HAP-1 (cell line): Measurements from ENCODE around the gene TNS3.

ENCODE experiments used
- DNase-seq, 2 experiments: peaks; one replicate each; pipeline ENCODE4 v3.0.0-alpha.2; 2016 to 2020; ENCODE audit warnings: low spot score in 2 of 2
- H3K27me3 ChIP-seq: fragments of 250-450 bp; sonication (Bioruptor Pico); 2 replicates; pipeline ENCODE4 v1.5.1; 2020; ENCODE audit warnings: low read depth, mild to moderate bottlenecking, moderate library complexity
- H3K36me3 ChIP-seq: fragments of 250-450 bp; sonication (Bioruptor Pico); replicated peaks from 2 replicates; pipeline ENCODE4 v1.5.1; 2020; ENCODE audit warnings: mild to moderate bottlenecking
- H3K4me1 ChIP-seq: fragments of 250-450 bp; sonication (Bioruptor Pico); 2 replicates; pipeline ENCODE4 v1.5.1; 2020; ENCODE audit warnings: mild to moderate bottlenecking
- H3K4me3 ChIP-seq: fragments of 250-450 bp; sonication (Bioruptor Pico); 2 replicates; pipeline ENCODE4 v1.5.1; 2020; ENCODE audit warnings: mild to moderate bottlenecking, moderate library complexity
- H3K9me3 ChIP-seq: fragments of 250-450 bp; sonication (Bioruptor Pico); 2 replicates; pipeline ENCODE4 v1.5.1; 2020; ENCODE audit warnings: mild to moderate bottlenecking, moderate library complexity
- in situ Hi-C: fragments of 300-500 bp; cut with MboI; formaldehyde crosslinking; loops from 3 replicates; pipeline ENCODE4 v1.14.3; 2020; ENCODE audit warnings: low sequenced_read_pairs, inconsistent platforms, mixed read lengths

Gene TNS3

DNA sequence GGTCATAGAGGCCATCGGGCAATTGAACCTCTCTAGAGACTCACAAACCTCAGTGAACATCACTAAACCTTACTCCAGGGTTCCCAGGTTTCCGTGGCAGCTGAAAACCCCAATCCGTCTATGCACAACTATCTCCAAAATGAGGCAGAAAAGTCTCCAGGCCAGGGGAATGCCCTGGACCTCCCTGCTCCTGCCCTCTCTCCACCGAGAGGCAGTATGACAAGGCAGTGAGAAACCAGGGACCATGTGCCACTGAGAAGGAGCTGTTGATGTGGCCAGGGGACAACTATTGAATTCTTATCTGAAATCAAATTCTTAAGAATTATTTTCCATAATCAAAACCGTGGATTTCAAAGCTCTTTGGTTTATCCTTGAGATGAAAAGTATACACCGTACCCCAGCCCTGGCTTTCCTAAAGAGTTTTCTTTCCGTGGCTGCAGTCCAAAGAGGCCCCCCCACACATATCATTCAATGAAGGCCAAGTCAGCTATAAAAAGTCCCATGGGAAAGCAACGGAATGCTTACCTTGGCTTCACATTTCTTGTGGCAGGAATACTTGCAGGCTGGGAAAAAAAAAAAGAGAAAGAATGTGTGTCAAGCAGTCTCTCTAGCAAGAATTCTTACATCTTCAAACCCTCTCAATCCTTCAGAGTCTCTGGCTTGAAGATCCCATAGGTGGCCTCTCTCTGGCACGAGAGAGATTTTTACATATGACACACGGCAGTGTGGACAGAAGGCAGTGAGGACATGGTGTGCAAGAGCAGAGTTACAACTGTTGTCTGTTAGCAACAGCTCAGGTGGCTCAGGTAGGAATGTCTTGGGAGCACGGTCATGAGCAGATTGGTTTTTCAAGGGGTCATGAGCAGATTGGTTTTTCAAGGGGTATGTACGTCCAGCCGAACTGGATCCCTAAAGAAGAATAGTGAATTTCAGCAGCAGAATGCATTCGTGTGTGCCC is 75.2 kb downstream of the TNS3 start:
- H3K4me1 ChIP-seq: no peaks in the 10 kb centered on the region
- no peaks in the 10 kb centered on the region for H3K27me3 ChIP-seq
- H3K36me3 ChIP-seq: peaks cover 15% of the 10 kb centered on the region
- no peaks in the 10 kb centered on the region for H3K9me3 ChIP-seq
- no peak overlapping the region for H3K4me3 ChIP-seq
- in situ Hi-C loops: no loop called here
- no peak for DNase-seq

DNA sequence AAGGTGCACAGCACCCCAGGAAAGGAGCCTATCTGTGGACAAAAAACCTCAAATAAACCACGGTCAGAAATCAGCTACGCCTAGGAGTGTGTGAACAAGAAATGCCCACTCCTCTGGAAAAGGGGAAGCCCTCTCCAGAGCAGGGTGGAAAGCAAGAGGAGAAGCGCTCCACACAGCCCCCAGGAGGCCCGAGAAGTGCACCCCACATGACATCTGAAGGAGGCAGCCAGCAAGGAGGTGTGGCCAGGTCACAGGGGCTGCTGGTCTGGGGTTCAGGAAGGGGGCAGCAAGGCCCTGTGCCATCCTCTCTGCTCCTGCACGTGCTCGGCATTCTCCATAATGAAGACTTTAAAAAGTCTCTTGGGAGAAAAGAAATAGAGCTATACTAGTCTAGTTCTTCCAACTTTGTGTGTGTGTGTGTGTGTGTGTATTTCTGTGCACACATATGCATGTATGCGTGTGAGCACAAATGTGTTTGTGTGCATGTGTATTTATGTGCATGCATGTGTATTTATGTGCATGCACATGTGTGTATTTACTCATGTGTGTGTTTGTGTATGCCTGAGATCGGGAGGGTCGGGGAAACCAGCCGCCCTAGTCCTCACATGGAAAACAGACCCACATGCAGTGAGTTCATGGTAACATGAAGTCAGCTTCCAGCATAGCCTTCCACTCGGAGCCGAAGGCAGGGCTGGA is 76.5 kb downstream of the TNS3 start:
- DNase-seq: no peak
- Histone ChIP-seq H3K27me3 (no peaks in the 10 kb centered on the region), H3K36me3 (peaks cover 15% of the 10 kb centered on the region), H3K4me3 (no peak overlapping the region), H3K9me3 (no peaks in the 10 kb centered on the region), H3K4me1 (no peaks in the 10 kb centered on the region)
- in situ Hi-C loops: no loop called here

GRCh38 chr7:47504551-47505311 is 77.2 kb downstream of the TNS3 start:
- H3K9me3 ChIP-seq: no peaks in the 10 kb centered on the region
- in situ Hi-C loops: no loop called here
- no peaks in the 10 kb centered on the region for H3K4me1 ChIP-seq
- H3K36me3 ChIP-seq: peaks cover 15% of the 10 kb centered on the region
- H3K27me3 ChIP-seq: no peaks in the 10 kb centered on the region
- DNase-seq: no peak
- no peak overlapping the region for H3K4me3 ChIP-seq

DNA sequence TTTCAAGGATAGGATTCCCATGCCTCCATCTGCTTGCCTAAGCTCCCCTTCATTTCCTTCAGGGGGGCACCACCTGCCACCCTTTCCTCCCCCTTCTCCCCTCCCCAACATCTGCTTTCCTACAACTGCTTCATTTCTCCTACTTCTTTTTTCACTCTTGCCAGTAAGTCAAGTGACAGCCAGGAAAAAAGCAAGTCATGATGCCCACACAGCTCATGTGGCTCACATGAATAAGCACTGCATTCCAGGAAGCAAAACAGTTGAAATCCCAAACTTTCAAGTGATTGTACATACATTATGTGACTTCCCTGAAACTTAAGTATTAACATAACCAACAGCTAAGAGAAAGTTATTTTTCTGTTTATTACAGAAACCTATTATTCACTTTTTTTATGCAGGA is 78.6 kb downstream of the TNS3 start:
- no peak for DNase-seq
- peaks cover 15% of the 10 kb centered on the region for H3K36me3 ChIP-seq

DNA sequence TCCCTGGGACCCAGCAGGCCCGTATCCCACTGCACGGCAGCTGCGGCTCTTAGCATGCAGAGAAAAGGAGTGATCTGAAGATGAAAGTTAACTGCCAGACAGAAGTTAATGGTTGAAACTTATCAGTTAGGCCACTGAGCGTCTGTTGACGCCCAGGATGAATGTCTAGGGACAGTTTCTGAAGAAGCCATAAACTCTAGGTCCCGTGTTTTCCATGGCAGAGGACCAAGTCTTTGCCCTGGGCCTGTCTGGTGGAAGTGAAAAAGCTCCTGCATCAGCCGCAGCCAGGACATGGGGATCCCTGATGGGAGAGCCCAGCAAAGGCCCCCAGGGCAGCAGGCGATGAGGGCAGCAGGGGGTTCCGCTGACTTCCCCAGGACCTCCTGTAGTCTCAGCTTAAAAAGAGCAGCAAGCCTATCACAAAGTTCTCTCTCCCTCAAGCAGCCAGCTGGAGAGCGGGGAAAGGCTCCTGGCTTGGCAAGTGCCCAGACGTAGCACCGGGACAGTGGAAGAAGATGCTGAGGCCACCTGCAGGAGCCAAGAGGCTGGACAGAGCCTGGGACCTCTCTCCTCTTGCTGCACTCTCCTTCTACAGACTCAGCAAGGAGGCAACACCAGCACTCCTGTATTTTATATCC is 79.6 kb downstream of the TNS3 start:
- H3K4me3 ChIP-seq: no peak overlapping the region
- no peaks in the 10 kb centered on the region for H3K9me3 ChIP-seq
- H3K36me3 ChIP-seq: peaks cover 15% of the 10 kb centered on the region
- no peaks in the 10 kb centered on the region for H3K27me3 ChIP-seq
- in situ Hi-C loops: no loop called here
- DNase-seq: no peak
- H3K4me1 ChIP-seq: peaks cover 21% of the 10 kb centered on the region

More for the DNA sequence above, 78.6 kb downstream of the TNS3 start:
- Histone ChIP-seq H3K27me3 (no peaks in the 10 kb centered on the region), H3K4me1 (peaks cover 12% of the 10 kb centered on the region), H3K9me3 (no peaks in the 10 kb centered on the region), H3K4me3 (no peak overlapping the region)
- in situ Hi-C loops: no loop called here

DNA sequence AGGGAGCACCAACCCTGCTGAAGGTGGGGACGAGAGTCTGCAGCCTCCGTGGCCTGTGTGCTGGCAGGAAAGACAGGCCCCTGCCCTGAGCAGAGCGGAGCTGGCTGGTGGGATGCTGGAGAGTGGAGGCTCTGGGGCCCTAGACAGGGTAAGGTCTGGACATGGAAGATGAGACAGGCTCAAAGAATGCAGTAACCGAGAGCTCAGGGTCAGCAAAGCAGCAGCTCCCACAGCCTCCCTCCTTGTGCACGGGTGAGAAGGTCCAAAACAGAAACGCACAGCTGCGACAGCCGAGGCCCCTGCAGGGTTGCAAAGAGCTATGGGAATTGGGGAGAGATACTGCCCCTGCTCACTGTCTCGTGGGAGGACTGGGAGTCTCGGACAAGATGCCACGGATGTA is 80.5 kb downstream of the TNS3 start:
- no peak for DNase-seq
- Histone ChIP-seq H3K4me3 (no peak overlapping the region), H3K4me1 (peaks cover 27% of the 10 kb centered on the region), H3K36me3 (peaks cover 15% of the 10 kb centered on the region), H3K9me3 (no peaks in the 10 kb centered on the region), H3K27me3 (no peaks in the 10 kb centered on the region)
- in situ Hi-C loops: no loop called here

- no peaks in the 10 kb centered on the region for H3K9me3 ChIP-seq
- H3K36me3 ChIP-seq: peaks cover 9% of the 10 kb centered on the region
- no peak for DNase-seq
- no peak overlapping the region for H3K4me3 ChIP-seq
- no peaks in the 10 kb centered on the region for H3K27me3 ChIP-seq
- in situ Hi-C loops: no loop called here
- peaks cover 27% of the 10 kb centered on the region for H3K4me1 ChIP-seq
These were observed 81.8 kb downstream of the TNS3 start for GRCh38 chr7:47500103-47500563.

DNA sequence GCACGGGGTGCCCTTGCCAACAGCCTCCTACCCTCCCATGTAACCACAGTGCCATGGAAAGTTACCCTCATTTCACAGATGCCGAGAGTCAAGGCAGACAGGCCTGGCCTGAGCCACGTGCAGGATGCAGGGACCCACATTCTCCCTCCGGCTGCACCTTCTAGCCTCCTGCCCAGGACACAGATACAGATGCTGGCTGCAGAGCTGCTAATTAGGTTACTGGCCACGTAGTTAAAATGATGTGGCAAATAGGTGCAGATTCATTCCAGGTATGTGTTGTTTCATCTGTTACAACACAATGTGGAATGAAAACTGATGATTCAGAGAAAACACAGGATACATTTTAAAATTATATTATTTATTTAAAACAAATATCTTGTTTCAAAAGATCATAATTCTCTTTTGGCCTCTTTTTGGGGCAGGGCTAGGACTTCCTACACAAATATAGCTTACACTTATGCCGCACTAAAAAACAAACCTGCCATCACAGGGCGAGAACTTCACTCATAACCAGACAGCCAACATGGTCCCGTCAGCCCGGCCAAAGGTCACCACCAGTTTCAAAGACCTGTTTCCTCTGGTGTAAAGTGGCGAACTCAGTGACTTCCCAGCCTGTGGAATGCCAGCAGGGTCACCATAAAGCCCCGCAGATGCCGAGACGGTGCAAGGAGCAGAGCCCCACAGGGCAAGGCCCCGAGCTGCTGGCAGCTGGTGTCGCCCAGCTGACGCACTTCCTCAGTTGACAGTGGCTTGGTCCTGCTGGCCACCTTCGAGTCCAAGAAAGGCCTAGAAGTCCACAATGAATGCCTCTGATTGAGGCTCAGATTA is 83.5 kb downstream of the TNS3 start:
- no peak for DNase-seq
- H3K4me1 ChIP-seq: peaks cover 27% of the 10 kb centered on the region
- in situ Hi-C loops: no loop called here
- no peaks in the 10 kb centered on the region for H3K27me3 ChIP-seq
- no peaks in the 10 kb centered on the region for H3K9me3 ChIP-seq
- no peak overlapping the region for H3K4me3 ChIP-seq
- no peaks in the 10 kb centered on the region; the same call in none of the 2 replicates for H3K36me3 ChIP-seq

DNA sequence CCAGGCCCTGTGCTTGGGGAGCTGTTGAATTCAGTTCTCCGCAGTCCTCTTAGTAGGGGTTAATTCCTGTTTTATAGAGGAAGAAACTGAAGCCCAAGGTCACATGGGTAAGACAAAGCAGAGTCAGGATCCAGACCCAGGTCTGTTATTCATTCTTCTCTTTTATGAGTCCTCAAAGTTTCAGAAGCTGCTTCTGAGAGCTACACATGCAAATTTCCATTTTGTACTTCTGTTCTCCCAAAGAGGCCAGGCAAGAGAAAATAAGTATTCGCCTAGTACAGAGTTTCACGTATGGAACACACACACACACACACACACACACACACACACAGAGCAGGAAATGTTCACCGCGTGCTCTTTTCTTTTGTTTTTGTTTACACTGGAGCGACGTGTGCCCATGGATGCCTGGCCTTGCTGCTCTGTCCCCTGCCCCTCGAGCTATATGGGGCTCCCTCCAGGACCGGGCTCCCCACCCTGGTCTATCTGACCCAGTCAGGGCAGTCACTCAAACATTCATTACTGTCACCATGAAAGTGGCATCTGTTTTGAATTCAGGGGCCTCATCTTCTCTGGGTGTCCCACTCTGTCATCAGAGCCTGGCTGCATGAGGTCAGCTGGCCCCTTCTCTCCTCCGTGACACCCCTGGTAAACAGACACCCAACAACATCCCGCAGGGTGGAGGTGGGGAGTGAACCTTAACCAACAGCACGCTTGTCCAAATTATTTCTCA is 84.4 kb downstream of the TNS3 start:
- Histone ChIP-seq H3K4me3 (no peak overlapping the region), H3K27me3 (no peaks in the 10 kb centered on the region), H3K4me1 (peaks cover 27% of the 10 kb centered on the region), H3K9me3 (no peaks in the 10 kb centered on the region), H3K36me3 (peaks cover 7% of the 10 kb centered on the region)
- in situ Hi-C loops: no loop called here
- peak; percentile 66 to 90 for DNase-seq

GRCh38 chr7:47496666-47497065 is 85.2 kb downstream of the TNS3 start:
- H3K36me3 ChIP-seq: peaks cover 7% of the 10 kb centered on the region
- H3K4me1 ChIP-seq: peaks cover 27% of the 10 kb centered on the region
- in situ Hi-C loops: no loop called here
- no peak for DNase-seq
- H3K4me3 ChIP-seq: no peak overlapping the region
- H3K27me3 ChIP-seq: no peaks in the 10 kb centered on the region
- H3K9me3 ChIP-seq: no peaks in the 10 kb centered on the region

GRCh38 chr7:47496056-47496665 is 85.8 kb downstream of the TNS3 start:
- Histone ChIP-seq H3K27me3 (no peaks in the 10 kb centered on the region), H3K36me3 (peaks cover 7% of the 10 kb centered on the region)
- in situ Hi-C loops: no loop called here

More at GRCh38 chr7:47496056-47496665, 85.8 kb downstream of the TNS3 start:
- Histone ChIP-seq H3K9me3 (no peaks in the 10 kb centered on the region), H3K4me3 (no peak overlapping the region), H3K4me1 (peaks cover 27% of the 10 kb centered on the region)
- no peak for DNase-seq
